NCI-H1436 treated with DMSO at 0.1 percent for 48 hours (cell line): Measurements from ENCODE around the gene LASP1.
"Not testable (repeated sequence)": the region's sequence is repeated elsewhere in the genome, so short reads cannot be mapped to it uniquely, and the experiment has no call there.

Source experiments
- DNase-seq: peaks from one replicate; lab custom pipeline; 2025; lab: John Stamatoyannopoulos, UW

Gene LASP1

GRCh38 chr17:38930782-38931181, 60.9 kb downstream of the LASP1 start:
- not testable (repeated sequence) for DNase-seq

GRCh38 chr17:38933962-38934361, 64.1 kb downstream of the LASP1 start:
- not testable (repeated sequence) for DNase-seq

- no peak for DNase-seq
Measured at GRCh38 chr17:38939987-38940386, 70.1 kb downstream of the LASP1 start.

DNA sequence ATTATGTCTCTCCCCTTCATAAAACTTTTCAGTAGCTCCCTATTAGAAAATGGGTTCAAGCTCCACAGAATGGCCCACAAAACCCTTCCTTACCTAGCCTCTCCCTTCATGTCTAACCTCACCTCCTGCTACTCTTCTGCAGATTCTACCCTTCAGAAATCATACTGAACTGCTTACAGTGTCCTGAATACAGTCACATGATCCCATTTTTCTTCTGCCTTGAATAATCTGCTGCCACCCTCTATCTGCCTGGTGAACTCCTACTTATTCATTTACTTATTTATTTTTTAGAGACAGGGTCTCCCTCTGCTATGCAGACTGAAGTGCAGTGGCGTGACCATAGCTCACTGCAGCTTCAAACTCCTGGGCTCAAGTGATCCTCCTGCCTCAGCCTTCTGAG, 70.5 kb downstream of the LASP1 start:
- no peak for DNase-seq

DNA sequence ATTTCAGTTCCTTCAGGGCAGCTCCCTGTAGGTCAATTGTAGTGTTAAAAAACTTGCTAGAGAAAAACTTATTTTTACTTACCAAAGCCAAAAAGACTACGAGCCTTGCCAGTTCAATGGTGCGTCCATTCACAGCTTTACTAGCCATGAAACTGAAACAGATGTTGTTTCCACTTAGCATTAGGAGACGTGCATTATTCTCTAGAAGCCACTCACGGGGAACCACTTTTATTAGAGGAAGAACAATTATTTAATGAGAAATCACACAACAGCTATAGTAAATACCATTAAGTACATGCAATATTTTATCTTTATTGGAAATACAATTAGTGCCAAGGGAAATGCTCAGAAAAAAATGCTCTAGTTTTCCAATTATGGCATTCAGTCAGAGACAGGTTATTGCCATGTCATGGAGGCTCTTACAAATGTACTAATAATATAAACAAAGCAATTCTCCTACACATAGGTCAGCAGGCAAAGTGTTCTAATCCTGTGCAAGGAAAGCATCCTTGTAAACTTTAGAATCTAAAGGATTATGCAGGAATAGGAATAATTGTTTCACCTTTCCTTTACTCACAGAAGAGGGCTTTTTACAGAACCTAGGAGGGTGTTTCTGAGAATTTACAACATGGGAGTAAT, 73.0 kb downstream of the LASP1 start:
- DNase-seq: no peak

DNA sequence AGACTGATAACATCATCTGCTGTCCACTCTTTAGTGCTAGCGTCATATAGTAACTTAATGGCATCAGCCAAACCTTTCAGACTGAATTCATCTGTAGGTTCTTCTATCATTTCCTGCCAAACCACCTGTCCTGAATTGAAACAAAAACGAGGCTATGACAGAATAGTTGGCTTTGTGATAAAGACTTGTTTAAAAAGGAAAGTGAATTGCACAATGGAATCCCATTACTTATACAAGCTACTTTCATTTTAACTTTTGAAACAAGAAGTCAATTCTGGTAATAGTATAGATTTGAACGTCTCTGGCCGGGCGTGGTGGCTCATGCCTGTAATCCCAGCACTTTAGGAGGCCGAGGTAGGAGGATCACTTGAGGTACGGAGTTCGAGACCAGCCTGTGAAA, 73.7 kb downstream of the LASP1 start:
- no peak for DNase-seq

GRCh38 chr17:38947189-38947588, 77.3 kb downstream of the LASP1 start:
- DNase-seq: no peak

DNA sequence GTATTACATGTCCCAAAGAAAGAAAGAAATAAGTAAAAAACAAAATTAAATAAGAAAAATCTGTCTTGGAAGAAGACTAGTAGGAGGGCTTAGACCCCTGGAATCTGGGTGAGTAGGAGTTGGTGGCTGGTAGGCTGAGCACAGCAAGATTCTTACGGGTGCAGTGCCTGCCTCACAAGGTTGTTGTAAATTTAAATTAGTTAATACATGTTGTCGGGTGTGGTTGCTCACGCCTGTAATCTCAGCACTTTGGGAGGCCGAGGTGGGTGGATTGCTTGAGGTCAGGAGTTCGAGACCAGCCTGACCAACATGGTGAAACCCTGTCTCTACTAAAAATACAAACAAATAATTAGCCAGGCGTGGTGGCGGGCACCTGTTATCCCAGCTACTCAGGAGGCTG, 83.9 kb downstream of the LASP1 start:
- not testable (repeated sequence) for DNase-seq

DNA sequence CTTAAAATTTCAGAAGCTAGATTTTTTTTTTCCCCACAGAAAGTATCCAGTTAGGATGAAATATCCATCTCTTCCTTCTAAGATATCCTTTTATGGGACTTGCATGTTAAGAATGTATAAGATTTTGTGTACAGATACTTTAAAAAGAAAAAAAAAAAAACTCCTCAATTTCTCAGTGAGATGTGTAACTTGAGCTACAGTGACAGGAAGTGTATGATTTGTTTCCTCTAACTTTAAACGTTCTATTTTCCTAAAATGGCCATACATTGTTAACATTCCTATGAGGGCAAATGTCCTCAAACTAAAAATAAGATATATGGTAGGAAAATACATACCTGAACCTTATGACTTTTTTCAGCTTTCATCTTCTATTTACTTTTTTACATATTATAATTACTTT, 88.5 kb downstream of the LASP1 start:
- no peak for DNase-seq

DNA sequence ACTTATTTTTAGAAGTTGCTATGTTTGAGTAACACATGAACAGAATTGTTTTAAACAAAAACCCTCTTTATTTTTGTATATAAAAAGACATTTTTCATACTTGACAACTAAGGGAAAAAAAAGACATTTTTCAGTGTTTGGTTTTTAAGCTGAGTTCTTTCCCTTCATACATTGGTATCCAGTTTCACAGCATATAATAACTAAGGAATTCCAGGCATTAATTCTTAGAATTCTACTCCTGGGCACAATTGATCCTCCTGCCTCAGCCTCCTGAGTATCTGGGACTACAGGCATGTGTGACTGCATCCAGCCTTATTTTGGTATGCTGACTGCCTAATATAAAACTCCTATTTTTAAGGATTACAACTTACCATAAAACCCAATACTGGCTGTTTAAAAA, 88.9 kb downstream of the LASP1 start:
- DNase-seq: no peak

DNA sequence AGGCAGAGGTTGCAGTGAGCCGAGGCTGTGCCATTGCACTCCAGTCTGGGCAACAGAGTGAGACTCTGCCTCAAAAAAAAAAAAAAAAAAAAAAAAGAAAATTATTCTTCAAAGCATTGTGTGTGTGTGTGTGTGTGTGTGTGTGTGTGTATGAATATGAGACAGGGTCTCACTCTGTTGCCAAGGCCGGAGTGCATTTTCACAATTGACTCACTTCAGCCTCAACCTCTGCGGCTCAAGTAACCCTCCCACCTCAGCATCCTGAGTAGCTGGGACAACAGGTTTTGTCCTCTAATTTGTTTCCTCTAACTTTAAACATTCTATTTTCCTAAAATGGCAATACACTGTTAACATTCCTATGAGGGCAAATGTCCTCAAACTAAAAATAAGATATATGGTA, 89.7 kb downstream of the LASP1 start:
- no peak for DNase-seq

GRCh38 chr17:38960402-38960801, 90.5 kb downstream of the LASP1 start:
- DNase-seq: no peak

DNA sequence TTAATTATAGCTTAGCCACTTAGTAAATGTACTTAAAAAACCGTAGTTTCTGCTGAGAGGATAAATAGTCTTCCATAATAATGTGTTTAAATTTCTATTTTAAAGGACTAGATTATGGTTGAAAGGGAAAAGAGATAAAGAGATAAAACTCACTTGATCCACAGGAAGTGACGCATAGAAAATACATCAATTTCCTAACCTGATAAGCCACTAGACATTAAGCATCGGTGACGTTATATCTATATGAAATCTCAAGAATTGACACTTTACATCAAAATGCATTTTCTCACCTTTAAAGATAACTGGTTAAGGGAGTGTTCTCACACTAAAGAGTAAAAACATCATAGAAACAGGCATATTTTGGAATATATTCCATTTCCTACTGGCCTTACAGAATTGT, 91.6 kb downstream of the LASP1 start:
- no peak for DNase-seq

- DNase-seq: no peak
Measured at GRCh38 chr17:38967290-38967738, 97.5 kb downstream of the LASP1 start, which contains the start of gene FBXO47. Gene FBXO47 (minus strand): TSS chr17:38967403. CDS start chr17:38963025, 4,378 bp downstream.

GRCh38 chr17:38969281-38969680, 99.4 kb downstream of the LASP1 start:
- no peak for DNase-seq

GRCh38 chr17:38970128-38970527, 100.3 kb downstream of the LASP1 start:
- no peak for DNase-seq

DNA sequence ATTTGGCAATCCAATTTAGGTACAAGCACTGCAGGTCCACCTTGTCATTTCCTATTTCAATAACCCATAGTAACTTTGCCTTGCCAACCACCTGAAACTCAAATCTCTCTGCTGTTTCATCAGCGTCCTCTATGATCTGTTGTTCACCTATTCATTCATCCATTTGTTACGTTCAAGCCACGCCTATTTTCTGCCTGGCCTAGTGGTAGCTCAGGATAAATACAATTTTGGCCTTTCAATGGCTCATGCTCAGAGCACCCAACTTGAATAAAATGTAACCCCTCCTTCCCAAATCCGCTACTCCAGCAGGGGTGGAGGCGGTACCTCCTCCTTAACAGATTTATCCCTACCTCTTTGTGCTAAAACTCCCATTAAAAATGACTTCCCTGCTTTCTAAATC, 100.9 kb downstream of the LASP1 start:
- no peak for DNase-seq
